ENCODE data around the gene TNS1.

DNA sequence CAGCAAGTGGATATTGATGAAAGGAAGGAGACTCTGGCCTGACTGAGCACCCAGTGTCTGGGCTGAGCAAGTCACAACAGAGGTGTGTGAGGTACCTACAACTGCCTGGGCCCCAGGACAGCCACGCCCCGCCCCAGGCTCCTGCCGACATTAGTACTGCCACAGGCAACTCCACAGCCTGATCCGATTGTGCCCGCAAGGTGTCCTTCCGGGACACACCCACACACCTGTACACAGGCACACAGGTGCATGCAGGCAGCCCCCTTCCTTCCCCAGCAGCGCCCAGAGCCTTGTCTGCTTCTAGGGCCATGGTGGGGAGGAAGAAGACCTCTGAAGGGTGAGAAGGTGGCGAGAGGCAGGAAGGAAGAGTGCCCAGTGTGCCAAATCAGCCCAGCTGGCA is 83.6 kb downstream of the TNS1 start:
- TF ChIP-seq, protein P1, sequence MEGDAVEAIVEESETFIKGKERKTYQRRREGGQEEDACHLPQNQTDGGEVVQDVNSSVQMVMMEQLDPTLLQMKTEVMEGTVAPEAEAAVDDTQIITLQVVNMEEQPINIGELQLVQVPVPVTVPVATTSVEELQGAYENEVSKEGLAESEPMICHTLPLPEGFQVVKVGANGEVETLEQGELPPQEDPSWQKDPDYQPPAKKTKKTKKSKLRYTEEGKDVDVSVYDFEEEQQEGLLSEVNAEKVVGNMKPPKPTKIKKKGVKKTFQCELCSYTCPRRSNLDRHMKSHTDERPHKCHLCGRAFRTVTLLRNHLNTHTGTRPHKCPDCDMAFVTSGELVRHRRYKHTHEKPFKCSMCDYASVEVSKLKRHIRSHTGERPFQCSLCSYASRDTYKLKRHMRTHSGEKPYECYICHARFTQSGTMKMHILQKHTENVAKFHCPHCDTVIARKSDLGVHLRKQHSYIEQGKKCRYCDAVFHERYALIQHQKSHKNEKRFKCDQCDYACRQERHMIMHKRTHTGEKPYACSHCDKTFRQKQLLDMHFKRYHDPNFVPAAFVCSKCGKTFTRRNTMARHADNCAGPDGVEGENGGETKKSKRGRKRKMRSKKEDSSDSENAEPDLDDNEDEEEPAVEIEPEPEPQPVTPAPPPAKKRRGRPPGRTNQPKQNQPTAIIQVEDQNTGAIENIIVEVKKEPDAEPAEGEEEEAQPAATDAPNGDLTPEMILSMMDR (conservative IDR thresholded peaks at IDR 0.05; ENCODE audit: low read length) = no peak
- no peak for TF ChIP-seq EZH2phosphoT487 (IDR thresholded peaks at IDR 0.05; ENCODE audit: borderline replicate concordance)

All from Loucy (cell line).